Measurements from ENCODE around the gene KRT28.

The KRT28 gene

GRCh38 chr17:40799859-40800258 lies at the start of gene KRT28:
KRT28 (minus strand) TSS chr17:40799959; CDS start chr17:40799893, 66 bp downstream.
- no peak for DNase-seq

- no peak for DNase-seq
These were observed 49.0 kb upstream of the KRT28 start for GRCh38 chr17:40848583-40849235.

GRCh38 chr17:40846515-40847144 lies 46.9 kb upstream of the KRT28 start:
- DNase-seq = no peak

GRCh38 chr17:40844671-40845107 lies 44.9 kb upstream of the KRT28 start:
- no peak for DNase-seq

- no peak for DNase-seq
These were observed 43.5 kb upstream of the KRT28 start for GRCh38 chr17:40843242-40843641.

GRCh38 chr17:40841246-40841645 lies 41.5 kb upstream of the KRT28 start:
- DNase-seq = no peak

- no peak for DNase-seq
These were observed 39.4 kb upstream of the KRT28 start for GRCh38 chr17:40839194-40839593.

- no peak for DNase-seq
These were observed 36.3 kb upstream of the KRT28 start for GRCh38 chr17:40836020-40836419.

GRCh38 chr17:40833882-40834281 lies 34.1 kb upstream of the KRT28 start:
- no peak for DNase-seq

- DNase-seq = no peak
These were observed 33.1 kb upstream of the KRT28 start for GRCh38 chr17:40832840-40833239.

GRCh38 chr17:40830085-40830776 lies 30.5 kb upstream of the KRT28 start:
- no peak for DNase-seq

- DNase-seq = no peak
These were observed 28.8 kb upstream of the KRT28 start for GRCh38 chr17:40828454-40829044.

GRCh38 chr17:40827746-40828453 lies 28.1 kb upstream of the KRT28 start:
- DNase-seq = no peak

- DNase-seq = no peak
These were observed 25.8 kb upstream of the KRT28 start for GRCh38 chr17:40825599-40825998.

GRCh38 chr17:40824015-40824832 lies 24.5 kb upstream of the KRT28 start:
- no peak for DNase-seq

GRCh38 chr17:40822132-40822812 lies 22.5 kb upstream of the KRT28 start, which contains the start of gene KRT10:
KRT10 (minus strand) TSS chr17:40822614; CDS start chr17:40822585, 29 bp downstream.
- no peak for DNase-seq

- no peak for DNase-seq
These were observed 21.8 kb upstream of the KRT28 start for GRCh38 chr17:40821536-40821935.

GRCh38 chr17:40820228-40820838 lies 20.6 kb upstream of the KRT28 start:
- no peak for DNase-seq

- DNase-seq = no peak
These were observed 19.9 kb upstream of the KRT28 start for GRCh38 chr17:40819528-40820125.

- no peak for DNase-seq
These were observed 19.2 kb upstream of the KRT28 start for GRCh38 chr17:40818733-40819527.

All from cortex of kidney (tissue), 1 donor.